Ovary (tissue), 9 donors: ENCODE data around the gene TLX3. TPM values are rescaled to one million over a fixed set of nuclear protein-coding genes. Genes with fewer than 3 reads are reported as not detected.

ENCODE experiments used
- DNase-seq, 5 donors: peaks; one replicate each; pipeline ENCODE4 v3.0.0-alpha.2; 2019 to 2020
- H3K27ac ChIP-seq, 2 donors: fragments of 200-600 bp; one replicate each; pipeline versions ENCODE4 v1.5.1 to v1.8.0; 2019 to 2022
- H3K27me3 ChIP-seq: fragments of 200-600 bp; one replicate; pipeline ENCODE4 v1.8.0; 2022
- H3K36me3 ChIP-seq: fragments of 200-600 bp; sonication (generic); one replicate; pipeline ENCODE4 v1.5.1; 2019
- H3K4me1 ChIP-seq: one replicate; pipeline ENCODE4 v1.8.1; 2013; ENCODE audit warnings: mild to moderate bottlenecking, moderate library complexity; ENCODE audit not compliant: insufficient read depth
- H3K4me3 ChIP-seq: fragments of 200-600 bp; sonication (generic); one replicate; pipeline ENCODE4 v1.5.1; 2017
- H3K9me3 ChIP-seq, 2 donors: fragments of 200-600 bp in 1 of 2; sonication (generic) in 1 of 2; one replicate each; pipeline versions ENCODE4 v1.5.1 to v1.8.1; 2013 to 2019; ENCODE audit warnings: mild to moderate bottlenecking in 1 of 2, moderate library complexity in 1 of 2
- CTCF ChIP-seq, 3 donors: fragments of 450-650 bp in 2 of 3; fragments of 200-600 bp in 1 of 3; IDR thresholded peaks; one replicate each; pipeline versions ENCODE4 v1.5.1 to v1.8.0; 2016 to 2022; ENCODE audit warnings: antibody characterized with exemption in 3 of 3, mild to moderate bottlenecking in 1 of 3
- EP300 ChIP-seq: sonication (generic); formaldehyde crosslinking; IDR thresholded peaks from one replicate; pipeline ENCODE4 v1.6.1; 2017; ENCODE audit warnings: antibody characterized with exemption
- POLR2A ChIP-seq: fragments of 450-650 bp; IDR thresholded peaks from one replicate; pipeline ENCODE4 v1.6.1; 2017; ENCODE audit warnings: antibody characterized with exemption, mild to moderate bottlenecking, moderate library complexity
- WGBS, 3 donors: extraction: QIAGEN DNeasy Blood & Tissue Kit in 1 of 3; methylation state at CpG; one replicate each; pipeline versions ENCODE4 v1.1.5 to v1.1.7; 2013 to 2017; 5-methylcytosine and 5-hydroxymethylcytosine counted together
- intact Hi-C, 4 donors: fragments of 100-400 bp; cut with DNase I; formaldehyde crosslinking; loops; one replicate each; pipeline versions ENCODE4 v1.11.0 to v1.15.1; 2022 to 2023
- polyA plus RNA-seq, 2 donors: library from polyadenylated mRNA; stranded (reverse); fragments of 200-250 nt in 1 of 2; fragments of 350-450 nt in 1 of 2; fragmentation: Illumina TruSeq in 1 of 2; extraction: RNeasy Lipid Tissue Mini Kit (QIAGEN cat#74804) in 1 of 2; gene quantifications; one replicate each; pipeline ENCODE4 v1.2.3, GENCODE V29; 2013 to 2014
- total RNA-seq, 7 donors: library from RNA; depleted of rRNA in 2 of 7; stranded (reverse); fragments of >200 nt in 2 of 7; fragmentation: NEBNext Ultra II Directional in 3 of 7; extraction: Animal tissue kit (Norgen Biotek cat#: 25700) in 3 of 7; gene quantifications; one replicate each; pipeline versions ENCODE4 v1.1.0 to v1.2.4, GENCODE V29; 2016 to 2023
- donor health status: DM: no; HTN: no; CAD: no; lungs with moderate emphysema.
- donor health status: DM: no; HTN: no; CAD: no.
- donor health status: Bipolar disorder and iron deficiency.
- donor health status: DM: yes; HTN: yes; CAD: no.
- donor health status: DM: no; HTN: no; CAD: no.
- donor health status: DM: yes; HTN: yes; CAD: no.

TLX3 gene
- total and polyA plus RNA-seq, 9 donors, result 0.05 TPM; not detected in 8

- no peak overlapping the region for H3K27ac ChIP-seq
- no peaks in the 10 kb centered on the region for H3K27me3 ChIP-seq
- intact Hi-C loops, result no loop called here
- DNase-seq, result no peak
- no peak overlapping the region for H3K4me3 ChIP-seq
- TF ChIP-seq CTCF (IDR thresholded peaks at IDR 0.05) (no peak), EP300 (no peak), POLR2A (no peak)
- H3K36me3 ChIP-seq, result no peaks in the 10 kb centered on the region
- 1 to 2% (median 1%) methylated on average over 44 to 74 of the region's 74 CpGs for whole genome bisulfite sequencing, 3 donors
- H3K9me3 ChIP-seq, result no peaks in the 10 kb centered on the region
- H3K4me1 ChIP-seq, result peaks cover 5% of the 10 kb centered on the region
These were observed 2.5 kb downstream of the TLX3 start for GRCh38 chr5:171311322-171312077.

- Histone ChIP-seq H3K4me1 (peaks cover 5% of the 10 kb centered on the region), H3K4me3 (no peak overlapping the region), H3K36me3 (no peaks in the 10 kb centered on the region), H3K27me3 (no peaks in the 10 kb centered on the region), H3K27ac (no peak overlapping the region), H3K9me3 (peaks cover 0 to 1% of the 10 kb centered on the region in 2 donors)
- intact Hi-C loops, result no loop called here
- no peak for DNase-seq
- 4 to 6% (median 4%) methylated on average over 67 to 74 of the region's 74 CpGs for WGBS, 3 donors
- no peak for TF ChIP-seq CTCF (IDR thresholded peaks at IDR 0.05)
- TF ChIP-seq EP300, result no peak
- no peak for TF ChIP-seq POLR2A
These were observed 3.3 kb downstream of the TLX3 start for GRCh38 chr5:171312129-171312974.

- H3K27me3 ChIP-seq, result no peaks in the 10 kb centered on the region
- peaks cover 0 to 2% of the 10 kb centered on the region in 2 donors for H3K9me3 ChIP-seq
- 7 to 12% (median 10%) methylated on average over 37 of the region's 37 CpGs for WGBS, 3 donors
- no peak overlapping the region for H3K4me3 ChIP-seq
- H3K4me1 ChIP-seq, result peaks cover 5% of the 10 kb centered on the region
- intact Hi-C loops, result no loop called here
- no peaks in the 10 kb centered on the region for H3K36me3 ChIP-seq
- H3K27ac ChIP-seq, result no peak overlapping the region
- DNase-seq, result no peak
- TF ChIP-seq EP300 (no peak), POLR2A (no peak), CTCF (IDR thresholded peaks at IDR 0.05) (no peak)
These were observed 4.6 kb downstream of the TLX3 start for GRCh38 chr5:171313481-171314206.

- Histone ChIP-seq H3K4me1 (peaks cover 5% of the 10 kb centered on the region), H3K9me3 (peaks cover 0 to 2% of the 10 kb centered on the region in 2 donors), H3K36me3 (no peaks in the 10 kb centered on the region), H3K27ac (no peak overlapping the region), H3K4me3 (no peak overlapping the region), H3K27me3 (no peaks in the 10 kb centered on the region)
- intact Hi-C loops, result no loop called here
- DNase-seq, result no peak
- TF ChIP-seq CTCF (IDR thresholded peaks at IDR 0.05) (no peak), EP300 (no peak), POLR2A (no peak)
- WGBS, 3 donors, result 2% methylated on average over 31 to 53 of the region's 53 CpGs
These were observed 5.8 kb downstream of the TLX3 start for GRCh38 chr5:171314728-171315385.
